ENCODE results near the gene PICK1.

PICK1 gene

DNA sequence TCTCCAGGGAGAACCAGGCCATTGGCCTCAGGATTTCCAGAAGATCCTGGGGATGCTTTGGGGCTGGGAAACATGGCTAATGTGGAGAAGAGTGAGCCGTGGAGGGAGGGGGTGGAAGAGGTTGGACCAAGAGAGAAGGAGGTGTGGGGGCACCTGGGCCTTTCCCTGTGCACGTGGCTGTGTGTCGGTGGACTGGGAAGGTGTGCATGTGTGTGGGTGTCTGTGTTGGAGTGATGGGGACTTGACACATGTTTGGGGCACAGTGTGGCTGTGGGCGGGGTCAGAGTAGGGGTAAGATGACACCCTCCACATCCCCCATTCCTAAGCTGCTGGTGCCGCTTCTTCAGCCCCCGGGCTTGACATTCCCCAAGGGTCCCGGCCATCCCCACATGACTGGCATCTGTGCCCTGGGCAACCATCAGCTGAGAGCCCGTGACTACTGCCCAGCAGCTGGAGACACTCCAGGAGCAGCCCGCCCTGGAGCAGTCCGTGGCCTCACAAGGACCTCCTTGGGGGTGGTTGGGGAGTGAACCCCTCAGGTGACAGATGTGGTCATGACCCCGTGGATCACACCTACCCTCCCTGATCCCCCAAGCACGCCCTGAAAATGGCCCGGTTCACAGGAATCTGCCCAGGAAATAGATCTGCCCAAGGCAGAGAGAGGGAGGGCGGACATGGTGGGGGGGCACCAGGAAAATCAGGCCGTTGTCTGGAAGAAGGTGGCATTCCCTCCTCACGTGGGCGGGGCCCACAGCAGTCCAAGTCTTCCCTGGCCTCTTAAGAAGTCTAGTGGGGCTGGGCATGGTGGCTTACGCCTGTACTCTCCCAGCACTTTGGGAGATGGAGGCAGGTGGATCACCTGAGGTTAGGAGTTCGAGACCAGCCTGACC lies 38.0 kb upstream of the PICK1 start:
- no peak overlapping the region for H2BK12ac ChIP-seq (ENCODE audit: low read length)
- H4K12ac ChIP-seq (ENCODE audit: low read depth, low read length) = no peak overlapping the region
- no peak overlapping the region for H4K91ac ChIP-seq (ENCODE audit: low read depth, low read length)
- no peak overlapping the region for H3K23ac ChIP-seq (ENCODE audit: low read length)
- no peaks in the 10 kb centered on the region for H3K36me3 ChIP-seq (ENCODE audit: control insufficient read depth in 1 of 2, insufficient read depth in 2 of 2, low read length in 2 of 2)
- no peak overlapping the region for H3K27ac ChIP-seq (ENCODE audit: low read depth, low read length)
- WGBS (ENCODE audit: extremely low coverage, insufficient coverage, insufficient read length) = no CpG with 5 or more reads among the region's 19 CpGs
- no peak overlapping the region for H3K14ac ChIP-seq (ENCODE audit: low read length)
- H2BK120ac ChIP-seq (ENCODE audit: insufficient read depth, low read length, poor library complexity) = no peak overlapping the region
- H2AFZ ChIP-seq (ENCODE audit: insufficient read depth, low read length, poor library complexity) = no peak overlapping the region
- no peak overlapping the region for H3K9ac ChIP-seq (ENCODE audit: low read length)
- no peaks in the 10 kb centered on the region for H3K79me2 ChIP-seq (ENCODE audit: control insufficient read depth, insufficient read depth, low read length, poor library complexity)
- DNase-seq = no peak
- peaks cover 2% of the 10 kb centered on the region for H3K9me3 ChIP-seq (ENCODE audit: insufficient read depth, low read depth, low read length)
- no peak overlapping the region for H3K18ac ChIP-seq (ENCODE audit: low read length)
- H3K4me1 ChIP-seq (ENCODE audit: control insufficient read depth in 1 of 2, insufficient read depth in 2 of 2, low read length in 2 of 2) = peaks cover 0 to 3% of the 10 kb centered on the region in 2 experiments
- no peak overlapping the region for H3K4me3 ChIP-seq (ENCODE audit: low read depth, low read length)
- H3K4me2 ChIP-seq (ENCODE audit: low read length) = no peak overlapping the region
- no peak overlapping the region for H2AK5ac ChIP-seq (ENCODE audit: low read length)
- H3K79me1 ChIP-seq (ENCODE audit: low read length) = no peaks in the 10 kb centered on the region
- no peak overlapping the region for H4K8ac ChIP-seq (ENCODE audit: low read depth, low read length)
- H2BK5ac ChIP-seq (ENCODE audit: low read depth, low read length, poor library complexity) = no peak overlapping the region
- no peak overlapping the region for H3K4ac ChIP-seq (ENCODE audit: low read depth, low read length)
- no peaks in the 10 kb centered on the region for H3K27me3 ChIP-seq (ENCODE audit: insufficient read depth, low read length)

DNA sequence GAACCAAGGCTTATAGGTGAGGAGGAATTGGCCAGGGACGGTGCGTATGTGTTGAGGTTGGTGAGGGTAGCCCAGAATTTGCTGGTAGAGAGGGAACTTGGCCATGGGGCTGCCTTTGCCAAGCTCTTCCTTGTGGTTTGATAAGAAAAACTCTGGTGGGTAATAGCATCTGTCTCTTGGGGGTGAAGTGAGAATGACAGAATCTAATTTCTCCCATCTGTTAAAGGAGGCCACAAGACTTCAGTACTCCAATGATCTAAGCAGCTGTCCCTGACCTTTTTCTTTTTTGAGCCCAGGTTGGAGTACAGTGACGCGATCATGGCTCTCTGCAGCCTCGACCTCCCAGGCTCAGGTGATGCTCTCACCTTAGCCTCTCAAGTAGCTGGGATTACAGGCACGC lies 36.0 kb upstream of the PICK1 start:
- Histone ChIP-seq H3K27me3 (ENCODE audit: insufficient read depth, low read length) (no peaks in the 10 kb centered on the region), H3K36me3 (ENCODE audit: control insufficient read depth in 1 of 2, insufficient read depth in 2 of 2, low read length in 2 of 2) (no peaks in the 10 kb centered on the region), H3K4me3 (ENCODE audit: low read depth, low read length) (no peak overlapping the region), H3K9ac (ENCODE audit: low read length) (no peak overlapping the region), H4K8ac (ENCODE audit: low read depth, low read length) (no peak overlapping the region), H3K79me2 (ENCODE audit: control insufficient read depth, insufficient read depth, low read length, poor library complexity) (no peaks in the 10 kb centered on the region), H4K91ac (ENCODE audit: low read depth, low read length) (no peak overlapping the region), H3K4ac (ENCODE audit: low read depth, low read length) (no peak overlapping the region), H3K27ac (ENCODE audit: low read depth, low read length) (no peak overlapping the region), H2BK5ac (ENCODE audit: low read depth, low read length, poor library complexity) (no peak overlapping the region), H2BK120ac (ENCODE audit: insufficient read depth, low read length, poor library complexity) (no peak overlapping the region), H3K4me1 (ENCODE audit: control insufficient read depth in 1 of 2, insufficient read depth in 2 of 2, low read length in 2 of 2) (peaks cover 0 to 3% of the 10 kb centered on the region in 2 experiments), H3K79me1 (ENCODE audit: low read length) (no peaks in the 10 kb centered on the region), H2BK12ac (ENCODE audit: low read length) (no peak overlapping the region), H4K12ac (ENCODE audit: low read depth, low read length) (no peak overlapping the region), H3K4me2 (ENCODE audit: low read length) (no peak overlapping the region), H3K23ac (ENCODE audit: low read length) (no peak overlapping the region), H2AFZ (ENCODE audit: insufficient read depth, low read length, poor library complexity) (no peak overlapping the region), H3K14ac (ENCODE audit: low read length) (no peak overlapping the region), H3K9me3 (ENCODE audit: insufficient read depth, low read depth, low read length) (peaks cover 2% of the 10 kb centered on the region), H3K18ac (ENCODE audit: low read length) (no peak overlapping the region), H2AK5ac (ENCODE audit: low read length) (no peak overlapping the region)
- no CpG with 5 or more reads among the region's 6 CpGs for WGBS (ENCODE audit: extremely low coverage, insufficient coverage, insufficient read length)
- no peak for DNase-seq

GRCh38 chr22:38023045-38023444 lies 34.2 kb upstream of the PICK1 start:
- Histone ChIP-seq H3K18ac (ENCODE audit: low read length) (no peak overlapping the region), H2AK5ac (ENCODE audit: low read length) (no peak overlapping the region), H2AFZ (ENCODE audit: insufficient read depth, low read length, poor library complexity) (no peak overlapping the region), H2BK120ac (ENCODE audit: insufficient read depth, low read length, poor library complexity) (no peak overlapping the region), H3K4ac (ENCODE audit: low read depth, low read length) (no peak overlapping the region), H3K79me1 (ENCODE audit: low read length) (no peaks in the 10 kb centered on the region), H2BK12ac (ENCODE audit: low read length) (no peak overlapping the region), H3K9me3 (ENCODE audit: insufficient read depth, low read depth, low read length) (peaks cover 2% of the 10 kb centered on the region), H4K91ac (ENCODE audit: low read depth, low read length) (no peak overlapping the region), H3K27ac (ENCODE audit: low read depth, low read length) (no peak overlapping the region), H3K4me3 (ENCODE audit: low read depth, low read length) (no peak overlapping the region), H3K4me2 (ENCODE audit: low read length) (no peak overlapping the region), H3K36me3 (ENCODE audit: control insufficient read depth in 1 of 2, insufficient read depth in 2 of 2, low read length in 2 of 2) (no peaks in the 10 kb centered on the region), H3K27me3 (ENCODE audit: insufficient read depth, low read length) (no peaks in the 10 kb centered on the region), H3K23ac (ENCODE audit: low read length) (no peak overlapping the region), H4K12ac (ENCODE audit: low read depth, low read length) (no peak overlapping the region), H3K4me1 (ENCODE audit: control insufficient read depth in 1 of 2, insufficient read depth in 2 of 2, low read length in 2 of 2) (no peaks in the 10 kb centered on the region), H3K79me2 (ENCODE audit: control insufficient read depth, insufficient read depth, low read length, poor library complexity) (no peaks in the 10 kb centered on the region), H2BK5ac (ENCODE audit: low read depth, low read length, poor library complexity) (no peak overlapping the region), H4K8ac (ENCODE audit: low read depth, low read length) (no peak overlapping the region), H3K14ac (ENCODE audit: low read length) (no peak overlapping the region), H3K9ac (ENCODE audit: low read length) (no peak overlapping the region)
- WGBS (ENCODE audit: extremely low coverage, insufficient coverage, insufficient read length) = no CpG with 5 or more reads among the region's 6 CpGs
- DNase-seq = no peak

GRCh38 chr22:38025514-38025913 lies 31.7 kb upstream of the PICK1 start:
- H3K27me3 ChIP-seq (ENCODE audit: insufficient read depth, low read length) = no peaks in the 10 kb centered on the region
- no peak overlapping the region for H2BK12ac ChIP-seq (ENCODE audit: low read length)
- H3K18ac ChIP-seq (ENCODE audit: low read length) = no peak overlapping the region
- no peak for DNase-seq
- no peak overlapping the region for H3K9ac ChIP-seq (ENCODE audit: low read length)
- no peak overlapping the region for H4K91ac ChIP-seq (ENCODE audit: low read depth, low read length)
- H3K36me3 ChIP-seq (ENCODE audit: control insufficient read depth in 1 of 2, insufficient read depth in 2 of 2, low read length in 2 of 2) = no peaks in the 10 kb centered on the region
- no peak overlapping the region for H2AFZ ChIP-seq (ENCODE audit: insufficient read depth, low read length, poor library complexity)
- peaks cover 2% of the 10 kb centered on the region for H3K9me3 ChIP-seq (ENCODE audit: insufficient read depth, low read depth, low read length)
- no peak overlapping the region for H3K27ac ChIP-seq (ENCODE audit: low read depth, low read length)
- H3K4me3 ChIP-seq (ENCODE audit: low read depth, low read length) = no peak overlapping the region
- no peak overlapping the region for H2BK5ac ChIP-seq (ENCODE audit: low read depth, low read length, poor library complexity)
- H3K4me2 ChIP-seq (ENCODE audit: low read length) = no peak overlapping the region
- H2BK120ac ChIP-seq (ENCODE audit: insufficient read depth, low read length, poor library complexity) = no peak overlapping the region
- no peaks in the 10 kb centered on the region for H3K79me2 ChIP-seq (ENCODE audit: control insufficient read depth, insufficient read depth, low read length, poor library complexity)
- H2AK5ac ChIP-seq (ENCODE audit: low read length) = no peak overlapping the region
- no peak overlapping the region for H4K8ac ChIP-seq (ENCODE audit: low read depth, low read length)
- no CpG with 5 or more reads among the region's 8 CpGs for WGBS (ENCODE audit: extremely low coverage, insufficient coverage, insufficient read length)
- no peak overlapping the region for H3K4ac ChIP-seq (ENCODE audit: low read depth, low read length)
- H3K14ac ChIP-seq (ENCODE audit: low read length) = no peak overlapping the region
- no peaks in the 10 kb centered on the region for H3K4me1 ChIP-seq (ENCODE audit: control insufficient read depth in 1 of 2, insufficient read depth in 2 of 2, low read length in 2 of 2)
- no peak overlapping the region for H3K23ac ChIP-seq (ENCODE audit: low read length)
- no peak overlapping the region for H4K12ac ChIP-seq (ENCODE audit: low read depth, low read length)
- no peaks in the 10 kb centered on the region for H3K79me1 ChIP-seq (ENCODE audit: low read length)
